PC-3 (cell line): Measurements from ENCODE around the gene CNTNAP5. TPM values are rescaled to one million over a fixed set of nuclear protein-coding genes. Genes with fewer than 3 reads are reported as not detected.

Experiments used
- ATAC-seq: fragments of 200-7000 bp; cut with Tn5 transposase; 2 replicates; pipeline ENCODE4 v1.9.1; 2020; ENCODE audit warnings: mild to moderate bottlenecking, moderate library complexity
- BruUV-seq: library from RNA; stranded (reverse); fragments of 400-500 nt; replicated peaks from 2 replicates; lab custom pipeline; 2021; lab: Mats Ljungman, UMichigan
- CTCF ChIA-PET: fragments of 300-600 bp; sonication (Branson Sonifier 250); formaldehyde crosslinking; loops from one replicate; lab custom pipeline; 2022; ENCODE audit warnings: antibody characterized with exemption; lab: Charles Lee
- POLR2A ChIA-PET: fragments of 300-600 bp; sonication (Branson Sonifier 250); formaldehyde crosslinking; loops from one replicate; lab custom pipeline; 2022; ENCODE audit warnings: antibody characterized with exemption; ENCODE audit not compliant: unreplicated experiment; lab: Charles Lee
- DNase-seq: peaks from one replicate; pipeline ENCODE4 v3.0.0-alpha.2; 2015
- H2AFZ ChIP-seq: fragments of 300-600 bp; sonication (generic); 2 replicates; pipeline ENCODE4 v1.6.0; 2016; ENCODE audit warnings: antibody characterized with exemption, low read length
- H3F3A ChIP-seq: fragments of 300-600 bp; sonication (generic); one replicate; pipeline ENCODE4 v1.6.0; 2017; ENCODE audit warnings: antibody characterized with exemption, low read length, control low read depth, mild to moderate bottlenecking; ENCODE audit not compliant: unreplicated experiment
- H3K27ac ChIP-seq: fragments of 300-600 bp; sonication (generic); 2 replicates; pipeline ENCODE4 v1.5.1; 2016; ENCODE audit warnings: mild to moderate bottlenecking, low read length
- H3K27me3 ChIP-seq: fragments of 300-600 bp; sonication (generic); 2 replicates; pipeline ENCODE4 v1.6.1; 2016; ENCODE audit warnings: low read length, mixed read lengths
- H3K36me3 ChIP-seq: fragments of 300-600 bp; sonication (generic); 2 replicates; pipeline ENCODE4 v1.6.1; 2016; ENCODE audit warnings: low read depth, mixed run types, low read length, mixed read lengths
- H3K4me1 ChIP-seq: fragments of 300-600 bp; sonication (generic); 2 replicates; pipeline ENCODE4 v1.5.1; 2016; ENCODE audit warnings: low read length; ENCODE audit not compliant: insufficient read depth
- H3K4me2 ChIP-seq: fragments of 300-600 bp; sonication (generic); 2 replicates; pipeline ENCODE4 v1.6.0; 2016; ENCODE audit warnings: low read length
- H3K4me3 ChIP-seq: fragments of 300-600 bp; sonication (generic); 2 replicates; pipeline ENCODE4 v1.5.1; 2016; ENCODE audit warnings: mild to moderate bottlenecking, low read length, mixed read lengths
- H3K79me2 ChIP-seq: fragments of 300-600 bp; sonication (generic); 2 replicates; pipeline ENCODE4 v1.6.1; 2017; ENCODE audit warnings: low read length, mixed read lengths
- H3K9ac ChIP-seq: fragments of 300-600 bp; sonication (generic); 2 replicates; pipeline ENCODE4 v1.6.0; 2016; ENCODE audit warnings: mild to moderate bottlenecking, low read length
- H3K9me2 ChIP-seq: fragments of 300-600 bp; sonication (generic); replicated peaks from 2 replicates; pipeline ENCODE4 v1.6.1; 2016; ENCODE audit warnings: mixed run types, low read length, mixed read lengths
- H3K9me3 ChIP-seq: fragments of 300-600 bp; sonication (generic); 2 replicates; pipeline ENCODE4 v1.6.1; 2016; ENCODE audit warnings: low read length, mixed read lengths
- H4K20me1 ChIP-seq: fragments of 300-600 bp; sonication (generic); 2 replicates; pipeline ENCODE4 v1.6.1; 2016; ENCODE audit warnings: low read length, mixed read lengths
- CTCF ChIP-seq: fragments of 300-600 bp; sonication (generic); conservative IDR thresholded peaks from 2 replicates; pipeline ENCODE4 v1.5.1; 2017; ENCODE audit warnings: antibody characterized with exemption, low read depth, mild to moderate bottlenecking, low read length
- EZH2 ChIP-seq: fragments of 300-600 bp; sonication (generic); IDR thresholded peaks from one replicate; pipeline ENCODE4 v1.6.1; 2017; ENCODE audit warnings: antibody characterized with exemption, mild to moderate bottlenecking, low read length; ENCODE audit not compliant: unreplicated experiment
- EZH2phosphoT487 ChIP-seq: fragments of 300-600 bp; sonication (generic); IDR thresholded peaks from 2 replicates; pipeline ENCODE4 v1.6.1; 2018; ENCODE audit warnings: mild to moderate bottlenecking, antibody characterized with exemption, low read length, borderline replicate concordance
- intact Hi-C: fragments of 100-400 bp; cut with micrococcal nuclease; formaldehyde crosslinking; loops from 2 replicates; pipeline ENCODE4 v1.9.0; 2023
- total RNA-seq: library from RNA; depleted of rRNA; stranded (reverse); fragments of >200 nt; gene quantifications from 2 replicates; pipeline ENCODE4 v1.2.3, GENCODE V29; 2014

Gene CNTNAP5
- total RNA-seq, 1 experiment from 2014 or later = not detected

GRCh38 chr2:124025891-124026434, 876 bp downstream of the CNTNAP5 start:
- no TSS peak for BruUV-seq
- ChIA-PET POLR2A (no interaction called here), CTCF (no interaction called here)
- H3F3A ChIP-seq = no peaks in the 10 kb centered on the region
- H3K4me2 ChIP-seq = no peak overlapping the region
- no peaks in the 10 kb centered on the region for H4K20me1 ChIP-seq
- no peaks in the 10 kb centered on the region for H3K4me1 ChIP-seq
- DNase-seq (no peak), ATAC-seq (no peak)
- no peak overlapping the region for H2AFZ ChIP-seq
- H3K9ac ChIP-seq = no peak overlapping the region
- H3K4me3 ChIP-seq = no peak overlapping the region
- intact Hi-C loops = no loop called here
- no peaks in the 10 kb centered on the region for H3K79me2 ChIP-seq
- peaks cover 6% of the 10 kb centered on the region for H3K27me3 ChIP-seq
- no peak overlapping the region for H3K27ac ChIP-seq
- no peaks in the 10 kb centered on the region for H3K9me2 ChIP-seq
- no peaks in the 10 kb centered on the region for H3K9me3 ChIP-seq
- H3K36me3 ChIP-seq = no peaks in the 10 kb centered on the region
- TF ChIP-seq EZH2 = no peak
- TF ChIP-seq CTCF = no peak
- no peak for TF ChIP-seq EZH2phosphoT487

- POLR2A ChIA-PET = no interaction called here
Observed at GRCh38 chr2:124026503-124026902, 1.4 kb downstream of the CNTNAP5 start.

More at GRCh38 chr2:124026503-124026902, 1.4 kb downstream of the CNTNAP5 start:
- Histone ChIP-seq H3K9me2 (no peaks in the 10 kb centered on the region), H3K4me3 (no peak overlapping the region), H3K9me3 (no peaks in the 10 kb centered on the region), H3F3A (no peaks in the 10 kb centered on the region), H3K4me2 (no peak overlapping the region), H2AFZ (no peak overlapping the region), H4K20me1 (no peaks in the 10 kb centered on the region), H3K27me3 (peaks cover 6% of the 10 kb centered on the region), H3K79me2 (no peaks in the 10 kb centered on the region), H3K4me1 (no peaks in the 10 kb centered on the region), H3K27ac (no peak overlapping the region), H3K36me3 (no peaks in the 10 kb centered on the region), H3K9ac (no peak overlapping the region)
- CTCF ChIA-PET = interaction anchor here (0.6 to 1.0 kb wide), 2 partner anchors 96 to 784 kb away, joined by 6 to 9 read pairs; no protein-coding TSS in a partner anchor
- DNase-seq (no peak), ATAC-seq (no peak)
- intact Hi-C loops = no loop called here
- TF ChIP-seq EZH2phosphoT487 (no peak), EZH2 (no peak), CTCF (no peak)
- BruUV-seq = no TSS peak
